Islet precursor cell (in vitro differentiated cells): ENCODE measurements around the gene UCK1.

Source experiments
- DNase-seq: peaks from one replicate; pipeline ENCODE4 v3.0.0-alpha.2; 2018

Gene UCK1

DNA sequence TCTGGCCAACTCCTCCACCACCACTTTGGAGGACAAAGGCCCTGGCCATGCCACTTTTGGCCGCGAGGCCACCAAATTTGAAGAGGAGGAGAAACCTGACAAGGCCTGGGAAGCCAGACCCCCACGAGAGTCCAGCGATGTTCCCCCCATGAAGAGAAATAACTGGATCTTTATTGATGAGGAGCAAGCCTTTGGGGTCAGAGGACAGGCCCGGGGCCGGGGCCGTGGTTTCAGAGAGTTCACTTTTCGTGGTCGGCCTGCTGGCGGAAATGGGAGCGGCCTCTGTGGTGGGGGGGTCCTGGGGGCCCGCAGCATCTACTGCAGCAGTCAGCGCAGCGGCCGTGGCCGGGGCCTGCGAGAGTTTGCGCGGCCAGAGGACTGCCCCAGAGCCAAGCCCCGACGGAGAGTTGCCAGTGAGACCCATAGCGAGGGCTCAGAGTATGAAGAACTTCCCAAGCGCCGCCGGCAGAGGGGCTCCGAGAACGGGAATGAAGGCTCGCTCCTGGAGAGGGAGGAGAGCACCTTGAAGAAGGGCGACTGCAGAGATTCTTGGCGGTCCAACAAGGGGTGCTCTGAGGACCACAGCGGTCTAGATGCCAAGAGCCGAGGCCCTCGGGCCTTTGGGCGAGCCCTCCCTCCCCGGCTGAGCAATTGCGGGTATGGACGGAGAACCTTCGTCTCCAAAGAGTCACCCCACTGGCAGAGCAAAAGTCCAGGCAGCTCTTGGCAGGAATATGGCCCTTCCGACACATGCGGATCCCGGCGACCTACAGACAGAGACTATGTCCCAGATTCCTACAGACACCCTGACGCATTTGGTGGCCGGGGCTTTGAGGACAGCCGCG lies 55.7 kb downstream of the UCK1 start:
- DNase-seq = peak; percentile 46

DNA sequence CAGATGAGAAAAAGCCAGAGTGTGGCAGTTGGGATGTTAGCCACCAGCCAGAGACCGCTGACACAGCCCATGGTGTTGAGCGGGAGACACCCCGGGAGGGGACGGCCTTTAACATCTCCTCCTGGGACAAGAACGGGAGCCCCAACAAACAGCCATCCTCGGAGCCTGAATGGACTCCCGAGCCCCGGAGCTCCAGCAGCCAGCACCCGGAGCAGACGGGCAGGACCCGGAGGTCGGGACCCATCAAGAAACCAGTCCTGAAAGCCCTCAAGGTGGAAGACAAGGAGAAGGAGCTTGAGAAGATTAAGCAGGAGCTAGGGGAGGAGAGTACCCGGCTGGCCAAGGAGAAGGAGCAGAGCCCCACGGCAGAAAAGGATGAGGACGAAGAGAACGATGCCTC lies 56.4 kb downstream of the UCK1 start:
- DNase-seq = peak; percentile 37

DNA sequence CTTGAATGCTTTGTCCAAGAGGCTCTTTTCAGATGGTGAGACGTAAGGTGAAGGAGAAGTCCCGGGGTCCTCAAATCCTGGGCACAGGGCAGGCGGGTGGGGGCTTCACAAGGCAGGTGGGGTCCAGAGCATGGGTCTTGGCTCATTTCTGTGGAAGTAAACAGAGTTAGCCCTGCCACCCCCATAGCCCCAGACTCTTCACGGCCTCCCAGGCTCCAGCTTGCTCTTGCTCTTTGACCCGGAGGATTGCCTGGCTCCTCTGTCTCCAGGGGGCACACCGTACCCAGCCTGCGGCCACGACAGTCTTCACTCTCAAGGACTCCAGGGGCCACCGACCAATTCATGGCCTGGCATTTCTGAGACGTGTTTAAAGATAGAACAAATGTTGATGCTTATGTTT lies 57.2 kb downstream of the UCK1 start:
- peak; percentile 41 for DNase-seq
